PC-3 (cell line): Measurements from ENCODE around the gene UBE2U. TPM values are rescaled to one million over a fixed set of nuclear protein-coding genes. Genes with fewer than 3 reads are reported as not detected.

ENCODE experiments used
- ATAC-seq: fragments of 200-7000 bp; cut with Tn5 transposase; 2 replicates; pipeline ENCODE4 v1.9.1; 2020; ENCODE audit warnings: mild to moderate bottlenecking, moderate library complexity
- BruUV-seq: library from RNA; stranded (reverse); fragments of 400-500 nt; replicated peaks from 2 replicates; lab custom pipeline; 2021; lab: Mats Ljungman, UMichigan
- CTCF ChIA-PET: fragments of 300-600 bp; sonication (Branson Sonifier 250); formaldehyde crosslinking; loops from one replicate; lab custom pipeline; 2022; ENCODE audit warnings: antibody characterized with exemption; lab: Charles Lee
- POLR2A ChIA-PET: fragments of 300-600 bp; sonication (Branson Sonifier 250); formaldehyde crosslinking; loops from one replicate; lab custom pipeline; 2022; ENCODE audit warnings: antibody characterized with exemption; ENCODE audit not compliant: unreplicated experiment; lab: Charles Lee
- DNase-seq: peaks from one replicate; pipeline ENCODE4 v3.0.0-alpha.2; 2015
- H2AFZ ChIP-seq: fragments of 300-600 bp; sonication (generic); 2 replicates; pipeline ENCODE4 v1.6.0; 2016; ENCODE audit warnings: antibody characterized with exemption, low read length
- H3F3A ChIP-seq: fragments of 300-600 bp; sonication (generic); one replicate; pipeline ENCODE4 v1.6.0; 2017; ENCODE audit warnings: antibody characterized with exemption, low read length, control low read depth, mild to moderate bottlenecking; ENCODE audit not compliant: unreplicated experiment
- H3K27ac ChIP-seq: fragments of 300-600 bp; sonication (generic); 2 replicates; pipeline ENCODE4 v1.5.1; 2016; ENCODE audit warnings: mild to moderate bottlenecking, low read length
- H3K27me3 ChIP-seq: fragments of 300-600 bp; sonication (generic); 2 replicates; pipeline ENCODE4 v1.6.1; 2016; ENCODE audit warnings: low read length, mixed read lengths
- H3K36me3 ChIP-seq: fragments of 300-600 bp; sonication (generic); 2 replicates; pipeline ENCODE4 v1.6.1; 2016; ENCODE audit warnings: low read depth, mixed run types, low read length, mixed read lengths
- H3K4me1 ChIP-seq: fragments of 300-600 bp; sonication (generic); 2 replicates; pipeline ENCODE4 v1.5.1; 2016; ENCODE audit warnings: low read length; ENCODE audit not compliant: insufficient read depth
- H3K4me2 ChIP-seq: fragments of 300-600 bp; sonication (generic); 2 replicates; pipeline ENCODE4 v1.6.0; 2016; ENCODE audit warnings: low read length
- H3K4me3 ChIP-seq: fragments of 300-600 bp; sonication (generic); 2 replicates; pipeline ENCODE4 v1.5.1; 2016; ENCODE audit warnings: mild to moderate bottlenecking, low read length, mixed read lengths
- H3K79me2 ChIP-seq: fragments of 300-600 bp; sonication (generic); 2 replicates; pipeline ENCODE4 v1.6.1; 2017; ENCODE audit warnings: low read length, mixed read lengths
- H3K9ac ChIP-seq: fragments of 300-600 bp; sonication (generic); 2 replicates; pipeline ENCODE4 v1.6.0; 2016; ENCODE audit warnings: mild to moderate bottlenecking, low read length
- H3K9me2 ChIP-seq: fragments of 300-600 bp; sonication (generic); replicated peaks from 2 replicates; pipeline ENCODE4 v1.6.1; 2016; ENCODE audit warnings: mixed run types, low read length, mixed read lengths
- H3K9me3 ChIP-seq: fragments of 300-600 bp; sonication (generic); 2 replicates; pipeline ENCODE4 v1.6.1; 2016; ENCODE audit warnings: low read length, mixed read lengths
- H4K20me1 ChIP-seq: fragments of 300-600 bp; sonication (generic); 2 replicates; pipeline ENCODE4 v1.6.1; 2016; ENCODE audit warnings: low read length, mixed read lengths
- CTCF ChIP-seq: fragments of 300-600 bp; sonication (generic); conservative IDR thresholded peaks from 2 replicates; pipeline ENCODE4 v1.5.1; 2017; ENCODE audit warnings: antibody characterized with exemption, low read depth, mild to moderate bottlenecking, low read length
- EZH2 ChIP-seq: fragments of 300-600 bp; sonication (generic); IDR thresholded peaks from one replicate; pipeline ENCODE4 v1.6.1; 2017; ENCODE audit warnings: antibody characterized with exemption, mild to moderate bottlenecking, low read length; ENCODE audit not compliant: unreplicated experiment
- EZH2phosphoT487 ChIP-seq: fragments of 300-600 bp; sonication (generic); IDR thresholded peaks from 2 replicates; pipeline ENCODE4 v1.6.1; 2018; ENCODE audit warnings: mild to moderate bottlenecking, antibody characterized with exemption, low read length, borderline replicate concordance
- intact Hi-C: fragments of 100-400 bp; cut with micrococcal nuclease; formaldehyde crosslinking; loops from 2 replicates; pipeline ENCODE4 v1.9.0; 2023
- total RNA-seq: library from RNA; depleted of rRNA; stranded (reverse); fragments of >200 nt; gene quantifications from 2 replicates; pipeline ENCODE4 v1.2.3, GENCODE V29; 2014

The UBE2U gene
- total RNA-seq, 1 experiment from 2014 or later = not detected

- BruUV-seq = no TSS peak
- no peak for TF ChIP-seq CTCF
- no peak for TF ChIP-seq EZH2phosphoT487
- no peak for TF ChIP-seq EZH2
- Histone ChIP-seq H3K27me3 (no peaks in the 10 kb centered on the region), H3K9me3 (no peaks in the 10 kb centered on the region), H3F3A (no peaks in the 10 kb centered on the region), H2AFZ (no peak overlapping the region), H4K20me1 (no peaks in the 10 kb centered on the region), H3K9ac (no peak overlapping the region), H3K9me2 (no peaks in the 10 kb centered on the region), H3K4me2 (no peak overlapping the region), H3K4me3 (no peak overlapping the region), H3K79me2 (no peaks in the 10 kb centered on the region), H3K4me1 (no peaks in the 10 kb centered on the region), H3K27ac (no peak overlapping the region), H3K36me3 (no peaks in the 10 kb centered on the region)
- no peak for ATAC-seq
- DNase-seq = no peak
- intact Hi-C loops = no loop called here
- ChIA-PET POLR2A (no interaction called here), CTCF (no interaction called here)
These were observed 7.2 kb upstream of the UBE2U start for GRCh38 chr1:64196074-64196870.

GRCh38 chr1:64197076-64197475 is 6.3 kb upstream of the UBE2U start:
- no peak overlapping the region for H2AFZ ChIP-seq
- ATAC-seq = no peak
- DNase-seq = no peak
- H3F3A ChIP-seq = no peaks in the 10 kb centered on the region
- H4K20me1 ChIP-seq = no peaks in the 10 kb centered on the region
- ChIA-PET POLR2A (no interaction called here), CTCF (no interaction called here)
- intact Hi-C loops = no loop called here
- no peaks in the 10 kb centered on the region for H3K9me3 ChIP-seq
- H3K79me2 ChIP-seq = no peaks in the 10 kb centered on the region
- H3K36me3 ChIP-seq = no peaks in the 10 kb centered on the region
- H3K9me2 ChIP-seq = no peaks in the 10 kb centered on the region
- TF ChIP-seq EZH2 (no peak), EZH2phosphoT487 (no peak), CTCF (no peak)
- H3K27ac ChIP-seq = no peak overlapping the region
- no peak overlapping the region for H3K9ac ChIP-seq
- no peaks in the 10 kb centered on the region for H3K4me1 ChIP-seq
- no TSS peak for BruUV-seq
- no peak overlapping the region for H3K4me3 ChIP-seq
- no peaks in the 10 kb centered on the region for H3K27me3 ChIP-seq
- no peak overlapping the region for H3K4me2 ChIP-seq

GRCh38 chr1:64199154-64199553 is 4.3 kb upstream of the UBE2U start:
- Histone ChIP-seq H3F3A (no peaks in the 10 kb centered on the region), H3K9me3 (no peaks in the 10 kb centered on the region), H3K9ac (no peak overlapping the region), H3K4me1 (no peaks in the 10 kb centered on the region), H3K79me2 (no peaks in the 10 kb centered on the region), H2AFZ (no peak overlapping the region), H3K36me3 (no peaks in the 10 kb centered on the region), H3K4me2 (no peak overlapping the region), H3K9me2 (no peaks in the 10 kb centered on the region), H4K20me1 (no peaks in the 10 kb centered on the region), H3K27ac (no peak overlapping the region), H3K27me3 (no peaks in the 10 kb centered on the region), H3K4me3 (no peak overlapping the region)
- TF ChIP-seq EZH2phosphoT487 = no peak
- no peak for TF ChIP-seq EZH2
- TF ChIP-seq CTCF = no peak
- DNase-seq (peak; percentile 14), ATAC-seq (no peak)
- intact Hi-C loops = no loop called here
- POLR2A ChIA-PET = interaction anchor here (0.6 kb wide), 1 partner anchor 49 kb away, joined by 8 read pairs; no protein-coding TSS in a partner anchor
- CTCF ChIA-PET = no interaction called here
- no TSS peak for BruUV-seq
